ENCODE measurements around the gene HOXA5. TPM values are rescaled to one million over a fixed set of nuclear protein-coding genes. Genes with fewer than 3 reads are reported as not detected.

Gene HOXA5
- total RNA-seq, 1 experiment from 2014 or later = 10.3 TPM

DNA sequence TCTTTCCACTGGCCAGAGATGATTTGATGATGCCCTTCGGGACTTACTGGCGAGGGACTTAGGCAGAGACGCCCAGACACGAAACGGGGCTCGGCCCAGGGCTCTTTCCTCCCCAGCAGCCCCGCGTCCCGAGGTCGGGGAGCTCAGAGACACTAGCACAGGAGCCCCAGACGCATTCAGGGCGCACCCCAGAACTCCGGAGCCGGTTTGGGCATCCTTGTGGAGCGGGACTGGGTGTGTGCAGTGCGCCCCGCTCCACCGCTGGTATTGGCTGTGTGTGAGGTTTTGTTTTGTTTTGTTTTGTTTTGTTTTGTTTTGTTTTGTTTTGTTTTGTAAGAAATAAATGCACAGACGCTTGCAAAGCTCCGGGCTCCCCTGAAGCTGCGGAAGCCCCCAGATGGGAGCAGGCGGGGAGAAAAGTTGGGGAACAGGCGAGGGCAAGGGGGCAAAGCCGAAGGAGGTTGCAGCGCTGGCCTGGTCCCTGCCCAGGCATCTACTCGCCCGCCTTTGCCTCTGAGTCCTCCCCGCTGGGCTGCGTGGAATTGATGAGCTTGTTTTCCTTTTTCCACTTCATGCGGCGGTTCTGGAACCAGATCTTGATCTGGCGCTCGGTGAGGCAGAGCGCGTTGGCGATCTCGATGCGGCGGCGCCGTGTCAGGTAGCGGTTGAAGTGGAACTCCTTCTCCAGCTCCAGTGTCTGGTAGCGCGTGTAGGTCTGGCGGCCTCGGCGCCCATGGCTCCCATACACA lies 1.9 kb upstream of the HOXA5 start:
- DNase-seq (ENCODE audit: low read depth, low spot score) = no peak
- in situ Hi-C loops (cut with HindIII; ENCODE audit: low pct_unique_long_range_greater_than_20kb, low sequenced_read_pairs) = no loop called here

DNA sequence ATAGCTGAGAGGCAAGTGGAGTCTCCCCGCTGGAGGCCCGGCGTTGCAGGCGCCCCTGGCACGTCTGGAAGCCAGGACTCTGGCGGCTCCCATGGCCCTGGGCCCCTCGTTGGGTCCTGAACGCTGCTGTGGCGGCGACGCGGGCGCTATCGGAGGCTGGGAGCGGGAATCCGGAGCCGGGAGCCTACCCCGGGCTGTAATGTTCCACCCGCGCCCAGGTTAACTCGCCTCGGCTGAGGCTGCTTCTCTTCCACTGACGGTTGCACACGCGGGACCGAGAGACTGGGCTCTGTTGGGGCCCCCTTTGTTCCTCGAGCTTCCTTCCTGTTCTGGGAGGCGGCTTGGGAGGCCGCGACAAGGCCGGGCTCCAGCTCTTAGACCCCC lies 1.3 kb upstream of the HOXA5 start:
- no peak for DNase-seq (ENCODE audit: low read depth, low spot score)
- in situ Hi-C loops (cut with HindIII; ENCODE audit: low pct_unique_long_range_greater_than_20kb, low sequenced_read_pairs) = no loop called here

- in situ Hi-C loops (cut with HindIII; ENCODE audit: low pct_unique_long_range_greater_than_20kb, low sequenced_read_pairs) = no loop called here
- DNase-seq (ENCODE audit: low read depth, low spot score) = no peak
Measured at GRCh38 chr7:27143950-27144780, 684 bp upstream of the HOXA5 start.

- DNase-seq (ENCODE audit: low read depth, low spot score) = no peak
- in situ Hi-C loops (cut with HindIII; ENCODE audit: low pct_unique_long_range_greater_than_20kb, low sequenced_read_pairs) = no loop called here
Measured at GRCh38 chr7:27142580-27143022, 880 bp downstream of the HOXA5 start.

DNA sequence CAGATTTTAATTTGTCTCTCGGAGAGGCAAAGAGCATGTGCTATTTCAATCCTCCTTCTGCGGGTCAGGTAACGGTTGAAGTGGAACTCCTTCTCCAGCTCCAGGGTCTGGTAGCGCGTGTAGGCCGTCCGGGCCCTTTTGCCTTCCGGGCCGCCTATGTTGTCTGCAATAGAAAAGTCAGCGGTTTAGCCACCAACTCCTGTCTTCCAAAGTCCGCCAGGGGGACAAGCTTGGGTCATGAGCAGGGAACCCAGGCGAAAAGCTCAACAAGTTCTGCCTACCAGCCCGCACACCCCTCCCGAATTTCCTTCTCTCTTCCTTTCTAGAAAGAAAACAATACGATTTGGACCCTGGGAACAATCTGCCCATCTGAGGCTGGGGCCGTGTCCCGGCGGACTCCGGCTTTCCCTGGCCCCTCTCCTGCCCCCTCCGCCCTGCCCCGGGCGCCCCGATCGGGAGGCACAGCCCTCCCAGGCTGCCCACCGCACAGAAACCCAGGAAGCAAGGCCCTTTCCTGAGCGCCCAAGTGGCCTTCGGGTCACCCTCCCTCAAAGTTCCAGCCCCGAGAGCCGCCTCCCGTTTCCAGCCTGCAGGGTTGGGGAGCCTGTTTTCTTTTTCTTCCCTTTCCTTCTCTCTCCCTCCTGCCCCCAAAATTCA lies 1.4 kb downstream of the HOXA5 start:
- in situ Hi-C loops (cut with HindIII; ENCODE audit: low pct_unique_long_range_greater_than_20kb, low sequenced_read_pairs) = no loop called here
- DNase-seq (ENCODE audit: low read depth, low spot score) = no peak

- DNase-seq (ENCODE audit: low read depth, low spot score) = no peak
- in situ Hi-C loops (cut with HindIII; ENCODE audit: low pct_unique_long_range_greater_than_20kb, low sequenced_read_pairs) = no loop called here
Measured at GRCh38 chr7:27141137-27141922, 2.2 kb downstream of the HOXA5 start.

- no peak for DNase-seq (ENCODE audit: low read depth, low spot score)
- in situ Hi-C loops (cut with HindIII; ENCODE audit: low pct_unique_long_range_greater_than_20kb, low sequenced_read_pairs) = no loop called here
Measured at GRCh38 chr7:27140126-27140857, 3.2 kb downstream of the HOXA5 start.

DNA sequence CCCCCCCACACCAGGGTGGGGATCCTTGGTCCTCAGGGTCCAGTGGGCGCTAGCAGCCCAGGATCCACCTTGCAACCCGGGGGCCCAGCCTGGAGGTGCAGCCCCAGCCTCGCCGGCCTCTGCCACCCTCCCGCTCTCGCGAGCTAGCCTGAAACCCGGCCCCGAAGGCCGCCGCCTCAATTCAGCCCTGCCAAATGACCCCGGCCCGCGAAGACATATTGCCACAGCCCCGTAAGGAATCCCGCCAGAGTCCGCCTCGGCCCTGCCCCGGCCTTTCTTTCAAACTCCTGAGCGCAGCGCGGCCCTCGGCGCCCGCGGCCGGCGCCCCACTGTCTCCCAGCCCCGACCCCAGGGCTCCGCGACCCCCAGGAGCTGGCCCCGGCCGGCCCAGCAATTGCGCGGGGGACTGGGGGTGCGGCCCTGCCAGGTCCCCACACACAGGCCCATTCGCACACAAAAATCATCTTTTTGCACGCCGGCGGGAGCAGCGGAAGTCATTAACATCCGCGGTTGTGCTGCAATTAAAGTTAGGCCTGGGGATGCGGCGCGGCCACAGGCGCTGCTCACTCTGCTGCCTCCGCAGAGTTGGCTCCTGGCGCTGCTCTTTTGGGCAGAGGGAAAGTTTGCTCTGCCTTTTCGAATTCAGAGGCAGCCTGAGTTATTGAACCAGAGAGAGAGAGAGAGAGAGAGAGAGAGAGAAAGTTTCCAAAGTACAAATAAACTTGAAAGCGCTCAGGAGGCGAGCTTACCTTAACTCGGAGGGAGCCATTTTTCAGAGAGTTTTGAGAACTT lies 4.0 kb downstream of the HOXA5 start:
- in situ Hi-C loops (cut with HindIII; ENCODE audit: low pct_unique_long_range_greater_than_20kb, low sequenced_read_pairs) = no loop called here
- DNase-seq (ENCODE audit: low read depth, low spot score) = no peak

DNA sequence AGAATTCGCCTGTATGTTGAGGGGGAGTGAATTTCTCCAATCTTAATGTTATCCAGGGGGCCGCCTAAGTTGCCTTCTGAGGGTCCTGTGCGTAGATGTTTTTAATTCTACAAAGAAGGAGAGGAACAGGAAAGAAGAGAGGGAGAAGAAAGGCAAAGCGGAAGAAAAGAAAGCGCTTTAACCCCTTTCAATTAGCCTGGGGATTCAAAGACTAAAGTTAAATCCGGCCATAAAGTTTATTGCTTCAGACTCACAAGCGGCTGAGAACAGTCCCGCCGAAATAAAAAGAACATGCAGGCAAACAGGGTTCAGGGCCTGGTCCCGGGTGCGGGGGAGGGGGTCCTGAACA lies 4.5 kb downstream of the HOXA5 start:
- DNase-seq (ENCODE audit: low read depth, low spot score) = no peak

DNA sequence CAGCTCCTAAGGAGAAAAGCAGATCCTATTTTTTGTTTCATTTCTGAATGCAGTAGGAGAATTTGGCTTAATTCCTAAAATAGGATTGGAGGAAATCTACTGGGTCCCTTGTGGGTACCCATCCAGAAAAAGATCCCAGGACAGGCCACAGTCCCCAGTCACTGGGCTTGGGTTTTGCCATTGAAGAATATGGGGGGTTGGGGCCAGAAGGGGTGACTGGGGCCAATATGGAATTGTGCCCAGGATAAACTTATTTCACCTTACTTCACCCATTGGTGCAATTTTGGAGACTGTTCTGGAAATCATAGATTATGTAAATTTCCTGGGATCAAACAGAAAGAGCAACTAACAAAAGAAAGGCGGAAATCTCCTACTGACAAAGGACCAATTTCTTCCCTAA lies 5.0 kb downstream of the HOXA5 start:
- in situ Hi-C loops (cut with HindIII; ENCODE audit: low pct_unique_long_range_greater_than_20kb, low sequenced_read_pairs) = no loop called here
- no peak for DNase-seq (ENCODE audit: low read depth, low spot score)

More for the DNA sequence above, 4.5 kb downstream of the HOXA5 start:
- in situ Hi-C loops (cut with HindIII; ENCODE audit: low pct_unique_long_range_greater_than_20kb, low sequenced_read_pairs) = no loop called here

GRCh38 chr7:27137640-27138315 lies 5.7 kb downstream of the HOXA5 start:
- in situ Hi-C loops (cut with HindIII; ENCODE audit: low pct_unique_long_range_greater_than_20kb, low sequenced_read_pairs) = no loop called here
- no peak for DNase-seq (ENCODE audit: low read depth, low spot score)

DNA sequence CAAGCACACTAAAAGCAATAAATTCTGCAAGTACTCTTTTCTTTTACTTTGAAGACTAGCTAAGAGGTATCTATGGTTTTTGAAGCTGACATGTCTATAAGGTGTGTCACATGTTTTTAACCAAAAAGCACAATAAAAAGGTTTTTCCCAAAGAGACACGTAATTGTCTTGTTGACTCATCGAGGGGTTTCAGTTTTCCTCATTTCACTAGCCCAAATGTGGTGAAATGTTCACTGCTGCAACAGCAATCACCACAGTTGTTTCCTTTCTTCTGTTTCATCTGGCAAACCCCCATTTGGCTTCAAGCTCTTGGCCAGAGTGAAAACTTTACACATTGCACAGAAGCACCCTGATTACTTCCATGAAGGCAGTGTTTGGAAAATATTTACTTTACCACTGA lies 9.1 kb downstream of the HOXA5 start:
- in situ Hi-C loops (cut with HindIII; ENCODE audit: low pct_unique_long_range_greater_than_20kb, low sequenced_read_pairs) = no loop called here

DNA sequence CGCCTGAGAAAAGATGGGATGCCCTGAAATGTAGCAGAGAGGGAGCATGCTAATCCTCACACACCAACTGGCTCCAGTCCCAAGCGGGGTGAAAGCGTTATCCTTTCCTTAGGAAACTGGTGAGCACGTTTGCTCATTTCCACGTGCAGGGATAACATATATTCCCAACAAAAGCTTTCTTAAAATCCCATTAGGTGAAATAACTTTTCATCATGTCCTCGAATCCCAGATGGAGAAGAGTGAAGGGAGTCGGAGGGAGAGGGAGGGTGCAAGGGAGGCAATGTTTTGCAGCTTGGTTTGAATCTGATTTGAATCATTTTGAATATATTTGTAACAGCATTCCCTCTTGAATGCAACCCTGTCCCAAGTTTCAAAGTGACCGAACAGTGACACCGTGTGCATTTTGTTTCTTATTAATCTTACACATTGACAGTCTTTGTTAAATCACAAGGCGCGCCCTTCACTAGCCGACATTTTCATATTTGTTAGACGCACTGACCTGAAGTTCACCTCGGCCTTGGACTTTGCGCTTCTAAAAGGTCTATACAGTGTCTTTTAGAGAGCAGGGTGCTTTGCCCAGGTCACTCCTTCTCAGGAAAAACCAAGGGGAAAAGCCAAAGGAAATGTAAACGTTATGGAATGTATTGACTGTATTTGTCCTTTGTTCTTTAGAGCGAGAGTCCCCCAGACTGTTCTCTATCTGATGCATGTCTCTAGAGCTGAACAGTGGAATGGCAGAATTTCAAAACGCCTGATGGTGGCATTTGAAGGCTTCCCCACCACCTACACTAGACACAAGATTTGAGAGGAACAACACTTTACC lies 9.9 kb downstream of the HOXA5 start:
- in situ Hi-C loops (cut with HindIII; ENCODE audit: low pct_unique_long_range_greater_than_20kb, low sequenced_read_pairs) = no loop called here
- peak; percentile 37 for DNase-seq (ENCODE audit: low read depth, low spot score)

More for the DNA sequence above, 9.1 kb downstream of the HOXA5 start:
- DNase-seq (ENCODE audit: low read depth, low spot score) = peak; percentile 43

GRCh38 chr7:27132978-27133377 lies 10.5 kb downstream of the HOXA5 start:
- in situ Hi-C loops (cut with HindIII; ENCODE audit: low pct_unique_long_range_greater_than_20kb, low sequenced_read_pairs) = no loop called here

GRCh38 chr7:27132214-27132613 lies 11.3 kb downstream of the HOXA5 start:
- in situ Hi-C loops (cut with HindIII; ENCODE audit: low pct_unique_long_range_greater_than_20kb, low sequenced_read_pairs) = no loop called here

More at GRCh38 chr7:27132978-27133377, 10.5 kb downstream of the HOXA5 start:
- no peak for DNase-seq (ENCODE audit: low read depth, low spot score)

More at GRCh38 chr7:27132214-27132613, 11.3 kb downstream of the HOXA5 start:
- no peak for DNase-seq (ENCODE audit: low read depth, low spot score)

Measured in SK-MEL-5 (cell line).